M059J (cell line): ENCODE results near the gene DMC1. TPM values are rescaled to one million over a fixed set of nuclear protein-coding genes. Genes with fewer than 3 reads are reported as not detected.
"Not testable (repeated sequence)": the region's sequence is repeated elsewhere in the genome, so short reads cannot be mapped to it uniquely, and the experiment has no call there.

Source experiments
- DNase-seq: peaks from one replicate; pipeline ENCODE4 v3.0.0-alpha.2; 2012; ENCODE audit warnings: low read depth
- total RNA-seq: library from RNA; depleted of rRNA; stranded (reverse); fragments of >200 nt; shearing (Covaris generic); gene quantifications from 2 replicates; pipeline ENCODE4 v1.2.3, GENCODE V29; 2014

Gene DMC1
- total RNA-seq, 1 experiment from 2014 or later, result 0.10 TPM

GRCh38 chr22:38501797-38502672, 67.9 kb downstream of the DMC1 start:
- DNase-seq, result no peak

- DNase-seq, result no peak
Measured at GRCh38 chr22:38497869-38498268, 72.1 kb downstream of the DMC1 start.

GRCh38 chr22:38494939-38495338, 75.0 kb downstream of the DMC1 start:
- DNase-seq, result no peak

GRCh38 chr22:38494498-38494897, 75.5 kb downstream of the DMC1 start:
- DNase-seq, result no peak

- DNase-seq, result no peak
Measured at GRCh38 chr22:38491707-38492348, 78.2 kb downstream of the DMC1 start.

GRCh38 chr22:38490915-38491314, 79.1 kb downstream of the DMC1 start:
- peak; percentile 62 for DNase-seq

- DNase-seq, result no peak
Measured at GRCh38 chr22:38490475-38490874, 79.5 kb downstream of the DMC1 start.

GRCh38 chr22:38489561-38490145, 80.3 kb downstream of the DMC1 start:
- DNase-seq, result no peak

- no peak for DNase-seq
Measured at GRCh38 chr22:38489142-38489541, 80.8 kb downstream of the DMC1 start.

- DNase-seq, result no peak
Measured at GRCh38 chr22:38487946-38488345, 82.0 kb downstream of the DMC1 start.

- DNase-seq, result no peak
Measured at GRCh38 chr22:38485783-38486182, 84.2 kb downstream of the DMC1 start.

- DNase-seq, result no peak
Measured at GRCh38 chr22:38484244-38484643, 85.7 kb downstream of the DMC1 start.

- no peak for DNase-seq
Measured at GRCh38 chr22:38482662-38483308, 87.2 kb downstream of the DMC1 start.

GRCh38 chr22:38481871-38482332, 88.1 kb downstream of the DMC1 start:
- DNase-seq, result no peak

- DNase-seq, result no peak
Measured at GRCh38 chr22:38481162-38481870, 88.7 kb downstream of the DMC1 start.

- DNase-seq, result no peak
Measured at GRCh38 chr22:38479096-38479837, 90.7 kb downstream of the DMC1 start.

- no peak for DNase-seq
Measured at GRCh38 chr22:38477585-38477984, 92.4 kb downstream of the DMC1 start.

- no peak for DNase-seq
Measured at GRCh38 chr22:38474003-38474607, 95.9 kb downstream of the DMC1 start.

GRCh38 chr22:38471237-38471636, 98.7 kb downstream of the DMC1 start:
- DNase-seq, result no peak

- DNase-seq, result not testable (repeated sequence)
Measured at GRCh38 chr22:38470179-38470578, 99.8 kb downstream of the DMC1 start.
